ENCODE data around the gene NDFIP2.

The NDFIP2 gene

GRCh38 chr13:79538757-79539156, 57.8 kb downstream of the NDFIP2 start:
- Histone ChIP-seq H3K9me3 (ENCODE audit: control insufficient read depth, low read length) (no peaks in the 10 kb centered on the region), H3K4me1 (ENCODE audit: control insufficient read depth, insufficient read depth, low read length) (peaks cover 16% of the 10 kb centered on the region), H3K36me3 (ENCODE audit: control insufficient read depth, insufficient read depth, low read length, severe bottlenecking) (peaks cover 10% of the 10 kb centered on the region), H3K4me3 (ENCODE audit: low read length) (no peak overlapping the region), H3K9ac (ENCODE audit: low read length) (no peak overlapping the region), H3K27me3 (replicated peaks; ENCODE audit: control insufficient read depth, insufficient read depth, low read length) (no peaks in the 10 kb centered on the region)
- DNase-seq (ENCODE audit: low read depth): no peak

GRCh38 chr13:79540504-79540903, 59.5 kb downstream of the NDFIP2 start:
- H3K36me3 ChIP-seq (ENCODE audit: control insufficient read depth, insufficient read depth, low read length, severe bottlenecking): peaks cover 10% of the 10 kb centered on the region
- no peak for DNase-seq (ENCODE audit: low read depth)
- H3K4me1 ChIP-seq (ENCODE audit: control insufficient read depth, insufficient read depth, low read length): no peaks in the 10 kb centered on the region
- no peaks in the 10 kb centered on the region for H3K9me3 ChIP-seq (ENCODE audit: control insufficient read depth, low read length)
- H3K9ac ChIP-seq (ENCODE audit: low read length): no peak overlapping the region
- H3K27me3 ChIP-seq (replicated peaks; ENCODE audit: control insufficient read depth, insufficient read depth, low read length): no peaks in the 10 kb centered on the region
- no peak overlapping the region for H3K4me3 ChIP-seq (ENCODE audit: low read length)

DNA sequence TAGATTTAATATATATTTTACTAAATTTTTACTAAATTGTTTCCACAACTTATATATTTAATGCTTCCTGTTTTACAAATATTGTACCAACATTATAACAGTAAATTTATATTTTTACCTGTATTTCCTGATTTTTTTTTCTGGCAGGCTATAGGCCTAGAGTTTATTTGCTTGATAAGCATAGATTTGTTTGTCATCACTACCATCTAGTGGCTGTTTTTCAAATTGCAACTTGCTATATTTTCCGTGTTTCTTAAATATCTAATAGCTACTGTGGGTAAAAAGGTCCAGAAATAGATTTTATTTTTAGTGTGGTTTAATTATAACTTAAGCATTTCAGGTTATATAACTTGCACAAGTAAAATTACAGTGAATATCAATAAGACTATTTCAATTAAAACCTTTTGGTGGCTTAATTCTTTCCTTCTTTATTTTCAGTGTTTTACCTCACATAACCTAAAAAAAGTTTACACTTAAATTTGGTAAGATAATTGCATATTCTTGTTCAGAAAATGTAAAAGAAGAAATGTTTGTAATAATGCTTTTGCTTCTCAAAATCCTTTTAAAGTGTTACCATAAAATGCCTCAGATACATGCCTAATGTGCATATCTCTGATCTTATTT, 60.6 kb downstream of the NDFIP2 start:
- no peak overlapping the region for H3K4me3 ChIP-seq (ENCODE audit: low read length)
- DNase-seq (ENCODE audit: low read depth): peak; percentile 84

GRCh38 chr13:79543883-79544282, 62.9 kb downstream of the NDFIP2 start:
- Histone ChIP-seq H3K36me3 (ENCODE audit: control insufficient read depth, insufficient read depth, low read length, severe bottlenecking) (peaks cover 6% of the 10 kb centered on the region), H3K4me3 (ENCODE audit: low read length) (no peak overlapping the region), H3K4me1 (ENCODE audit: control insufficient read depth, insufficient read depth, low read length) (no peaks in the 10 kb centered on the region), H3K9ac (ENCODE audit: low read length) (no peak overlapping the region), H3K27me3 (replicated peaks; ENCODE audit: control insufficient read depth, insufficient read depth, low read length) (no peaks in the 10 kb centered on the region), H3K9me3 (ENCODE audit: control insufficient read depth, low read length) (no peaks in the 10 kb centered on the region)
- DNase-seq (ENCODE audit: low read depth): no peak

More for the DNA sequence above, 60.6 kb downstream of the NDFIP2 start:
- Histone ChIP-seq H3K4me1 (ENCODE audit: control insufficient read depth, insufficient read depth, low read length) (no peaks in the 10 kb centered on the region), H3K9me3 (ENCODE audit: control insufficient read depth, low read length) (no peaks in the 10 kb centered on the region), H3K9ac (ENCODE audit: low read length) (no peak overlapping the region), H3K27me3 (replicated peaks; ENCODE audit: control insufficient read depth, insufficient read depth, low read length) (no peaks in the 10 kb centered on the region), H3K36me3 (ENCODE audit: control insufficient read depth, insufficient read depth, low read length, severe bottlenecking) (peaks cover 10% of the 10 kb centered on the region)

DNA sequence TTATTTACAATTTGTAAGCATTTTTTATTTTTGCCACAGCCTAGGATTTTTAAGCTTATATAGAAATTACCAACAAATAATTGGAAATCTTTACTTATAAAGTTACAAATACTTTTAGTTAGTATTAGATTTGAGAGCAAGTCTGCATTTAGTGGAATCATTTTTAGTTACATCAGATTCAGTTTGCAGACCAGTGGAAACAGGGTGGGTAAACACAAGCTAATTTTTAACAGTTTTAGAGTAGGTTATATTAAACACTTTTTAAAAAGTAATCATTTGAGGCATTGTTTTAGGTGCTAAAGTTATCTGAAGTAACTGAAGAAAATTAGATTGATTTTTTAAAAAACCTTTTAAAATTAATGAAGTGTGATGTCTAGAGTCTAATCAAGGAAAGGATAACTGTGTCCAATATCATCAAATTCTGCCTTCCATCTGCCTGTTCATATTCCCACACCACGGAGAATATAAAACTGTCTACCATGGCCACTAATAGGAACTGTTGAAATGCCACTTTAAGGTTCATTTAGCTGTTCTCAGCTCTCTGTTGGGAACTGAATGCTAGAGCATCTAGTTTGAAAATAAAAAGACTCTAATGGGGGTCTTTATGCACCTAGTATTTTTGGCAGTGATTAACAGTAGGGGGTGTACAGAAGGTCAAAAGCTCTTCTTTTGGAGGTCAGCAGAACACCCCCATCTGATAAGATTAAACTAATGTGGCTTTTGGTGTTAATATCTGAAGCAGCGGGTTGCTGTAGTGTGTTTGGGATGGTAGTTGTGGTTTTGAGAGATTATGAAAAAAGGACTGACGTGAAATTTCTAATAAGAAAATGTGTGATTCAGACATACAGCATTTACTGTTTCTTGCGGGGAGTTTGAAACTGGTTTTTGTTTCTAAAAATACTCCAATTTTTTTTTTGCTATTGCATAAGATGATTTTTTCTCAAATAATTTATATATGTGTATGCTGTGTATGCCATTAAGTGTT, 66.5 kb downstream of the NDFIP2 start:
- H3K36me3 ChIP-seq (ENCODE audit: control insufficient read depth, insufficient read depth, low read length, severe bottlenecking): no peaks in the 10 kb centered on the region

DNA sequence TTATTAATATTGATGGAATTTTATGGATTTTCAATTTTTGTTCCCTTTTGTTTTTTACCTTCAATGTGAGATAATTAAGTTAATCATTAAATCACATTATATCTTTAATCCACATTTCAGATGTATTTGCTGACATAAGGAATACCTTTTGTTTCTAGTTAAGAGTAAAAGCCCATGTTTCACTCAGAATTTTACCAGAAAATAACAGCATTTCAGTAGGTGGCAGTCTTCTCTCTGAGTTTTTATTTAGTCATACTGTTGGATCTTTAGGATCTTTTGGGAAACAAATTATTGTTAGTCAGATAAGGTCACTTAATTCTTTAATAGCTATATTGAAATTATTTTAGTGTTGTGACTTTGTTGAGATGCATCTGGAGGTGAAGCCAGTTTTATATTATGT, 67.9 kb downstream of the NDFIP2 start:
- Histone ChIP-seq H3K4me3 (ENCODE audit: low read length) (no peak overlapping the region), H3K9ac (ENCODE audit: low read length) (peak overlapping the region; percentile 40), H3K9me3 (ENCODE audit: control insufficient read depth, low read length) (no peaks in the 10 kb centered on the region), H3K4me1 (ENCODE audit: control insufficient read depth, insufficient read depth, low read length) (peaks cover 10% of the 10 kb centered on the region), H3K27me3 (replicated peaks; ENCODE audit: control insufficient read depth, insufficient read depth, low read length) (no peaks in the 10 kb centered on the region), H3K36me3 (ENCODE audit: control insufficient read depth, insufficient read depth, low read length, severe bottlenecking) (no peaks in the 10 kb centered on the region)
- peak; percentile 57 for DNase-seq (ENCODE audit: low read depth)

More for the DNA sequence above, 66.5 kb downstream of the NDFIP2 start:
- Histone ChIP-seq H3K9me3 (ENCODE audit: control insufficient read depth, low read length) (no peaks in the 10 kb centered on the region), H3K4me3 (ENCODE audit: low read length) (no peak overlapping the region), H3K4me1 (ENCODE audit: control insufficient read depth, insufficient read depth, low read length) (peaks cover 10% of the 10 kb centered on the region), H3K27me3 (replicated peaks; ENCODE audit: control insufficient read depth, insufficient read depth, low read length) (no peaks in the 10 kb centered on the region), H3K9ac (ENCODE audit: low read length) (no peak overlapping the region)
- no peak for DNase-seq (ENCODE audit: low read depth)

DNA sequence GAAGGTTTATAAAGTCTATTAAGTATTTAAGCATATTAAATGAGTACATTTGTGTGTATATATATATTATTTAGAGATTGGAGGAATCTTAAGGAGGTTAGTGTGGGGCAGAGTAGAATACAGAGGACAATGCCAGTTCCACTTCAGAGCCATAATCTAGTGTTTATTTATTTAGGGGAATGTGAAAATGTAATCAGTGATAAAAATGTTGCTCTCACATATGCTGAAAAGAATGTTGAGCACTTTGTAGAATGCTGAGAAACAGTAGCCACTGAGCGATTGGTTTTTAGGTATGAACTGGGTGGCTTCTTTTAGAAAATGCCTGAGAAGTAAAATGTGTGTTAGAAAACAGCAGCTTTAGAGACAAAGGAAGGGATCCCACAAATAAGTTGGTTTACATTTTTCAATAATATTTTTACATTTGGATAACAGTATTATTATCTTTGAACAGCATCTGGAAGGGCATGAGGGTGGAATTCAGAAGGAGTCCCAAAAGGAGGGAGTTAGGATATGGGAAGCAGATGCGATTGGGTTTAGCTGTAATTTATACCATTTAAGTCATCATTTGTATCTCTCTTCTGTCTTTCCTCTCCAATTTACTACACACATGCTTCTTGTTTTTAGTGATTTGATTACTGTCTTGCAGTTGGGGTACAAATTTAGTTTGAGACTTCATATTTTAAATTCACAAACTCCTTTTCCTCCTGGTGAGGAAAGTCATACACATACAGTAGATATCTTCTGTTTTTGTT, 68.6 kb downstream of the NDFIP2 start:
- Histone ChIP-seq H3K9ac (ENCODE audit: low read length) (peak overlapping the region; percentile 40), H3K36me3 (ENCODE audit: control insufficient read depth, insufficient read depth, low read length, severe bottlenecking) (no peaks in the 10 kb centered on the region), H3K4me1 (ENCODE audit: control insufficient read depth, insufficient read depth, low read length) (peaks cover 10% of the 10 kb centered on the region), H3K27me3 (replicated peaks; ENCODE audit: control insufficient read depth, insufficient read depth, low read length) (no peaks in the 10 kb centered on the region), H3K9me3 (ENCODE audit: control insufficient read depth, low read length) (no peaks in the 10 kb centered on the region), H3K4me3 (ENCODE audit: low read length) (no peak overlapping the region)
- peak; percentile 43 for DNase-seq (ENCODE audit: low read depth)

DNA sequence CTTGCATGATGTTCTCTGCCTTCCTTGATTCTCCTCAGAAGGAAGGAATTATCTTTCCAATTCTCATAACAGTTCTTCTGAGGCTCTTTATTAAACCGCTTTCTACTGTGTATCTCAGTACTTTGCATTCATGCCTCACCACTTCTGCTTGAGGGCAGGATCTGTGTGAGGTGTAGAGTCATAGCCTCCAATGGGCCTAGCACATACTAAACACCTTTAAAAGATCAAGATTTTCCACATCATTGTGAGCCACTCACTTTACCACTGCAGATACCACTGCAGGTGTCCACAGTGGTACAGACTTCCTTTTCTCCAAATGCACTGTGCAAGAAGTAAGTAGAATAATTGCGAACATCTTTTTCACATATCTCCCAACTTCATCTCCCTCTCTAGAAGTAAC, 76.7 kb downstream of the NDFIP2 start:
- Histone ChIP-seq H3K27me3 (replicated peaks; ENCODE audit: control insufficient read depth, insufficient read depth, low read length) (no peaks in the 10 kb centered on the region), H3K4me1 (ENCODE audit: control insufficient read depth, insufficient read depth, low read length) (peaks cover 10% of the 10 kb centered on the region), H3K36me3 (ENCODE audit: control insufficient read depth, insufficient read depth, low read length, severe bottlenecking) (peaks cover 11% of the 10 kb centered on the region), H3K9ac (ENCODE audit: low read length) (no peak overlapping the region), H3K9me3 (ENCODE audit: control insufficient read depth, low read length) (peaks cover 32% of the 10 kb centered on the region), H3K4me3 (ENCODE audit: low read length) (no peak overlapping the region)
- DNase-seq (ENCODE audit: low read depth): no peak

DNA sequence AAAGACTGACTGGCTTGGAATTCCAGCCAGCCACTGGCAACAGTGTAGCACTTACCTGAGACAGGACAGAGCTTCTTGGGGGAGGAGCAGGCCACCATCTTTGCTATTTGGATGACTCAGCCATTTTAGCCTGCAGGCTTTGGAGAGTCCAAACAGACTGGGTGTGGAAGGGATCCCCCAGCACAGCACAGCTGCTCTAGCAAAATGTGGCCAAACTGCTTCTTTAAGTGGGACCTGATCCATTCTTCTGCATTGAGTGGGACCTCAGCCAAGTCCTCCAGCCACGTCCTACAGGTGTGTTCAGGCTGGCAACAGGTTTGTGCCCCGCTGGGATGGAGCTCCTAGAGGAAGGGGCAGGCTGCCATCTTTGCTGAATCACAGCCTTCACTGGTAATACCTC, 80.0 kb downstream of the NDFIP2 start:
- Histone ChIP-seq H3K4me3 (ENCODE audit: low read length) (no peak overlapping the region), H3K4me1 (ENCODE audit: control insufficient read depth, insufficient read depth, low read length) (no peaks in the 10 kb centered on the region), H3K9me3 (ENCODE audit: control insufficient read depth, low read length) (peaks cover 55% of the 10 kb centered on the region), H3K9ac (ENCODE audit: low read length) (no peak overlapping the region), H3K36me3 (ENCODE audit: control insufficient read depth, insufficient read depth, low read length, severe bottlenecking) (peaks cover 11% of the 10 kb centered on the region), H3K27me3 (replicated peaks; ENCODE audit: control insufficient read depth, insufficient read depth, low read length) (no peaks in the 10 kb centered on the region)
- no peak for DNase-seq (ENCODE audit: low read depth)

DNA sequence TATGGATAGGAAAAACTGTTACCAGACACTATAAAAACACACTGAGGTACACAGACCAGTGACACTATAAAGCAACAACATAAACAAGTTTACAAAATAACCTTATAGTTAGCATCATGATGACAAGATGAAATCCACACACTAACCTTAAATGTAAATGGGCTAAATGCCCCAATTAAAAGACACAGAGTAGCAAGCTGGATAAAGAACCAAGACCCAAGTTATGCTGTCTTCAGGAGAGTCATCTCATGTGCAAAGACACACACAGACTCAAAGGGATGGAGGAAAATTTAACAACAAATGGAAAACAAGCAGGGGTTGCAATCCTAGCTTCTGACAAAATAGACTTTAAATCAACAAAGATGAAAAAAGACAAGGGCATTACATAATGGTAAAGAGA, 81.6 kb downstream of the NDFIP2 start:
- no peak overlapping the region for H3K4me3 ChIP-seq (ENCODE audit: low read length)
- DNase-seq (ENCODE audit: low read depth): no peak
- H3K36me3 ChIP-seq (ENCODE audit: control insufficient read depth, insufficient read depth, low read length, severe bottlenecking): peaks cover 11% of the 10 kb centered on the region
- no peaks in the 10 kb centered on the region for H3K27me3 ChIP-seq (replicated peaks; ENCODE audit: control insufficient read depth, insufficient read depth, low read length)
- H3K9me3 ChIP-seq (ENCODE audit: control insufficient read depth, low read length): peaks cover 59% of the 10 kb centered on the region
- H3K4me1 ChIP-seq (ENCODE audit: control insufficient read depth, insufficient read depth, low read length): no peaks in the 10 kb centered on the region
- H3K9ac ChIP-seq (ENCODE audit: low read length): no peak overlapping the region

- H3K4me1 ChIP-seq (ENCODE audit: control insufficient read depth, insufficient read depth, low read length): no peaks in the 10 kb centered on the region
- no peaks in the 10 kb centered on the region for H3K36me3 ChIP-seq (ENCODE audit: control insufficient read depth, insufficient read depth, low read length, severe bottlenecking)
- no peaks in the 10 kb centered on the region for H3K27me3 ChIP-seq (replicated peaks; ENCODE audit: control insufficient read depth, insufficient read depth, low read length)
- H3K4me3 ChIP-seq (ENCODE audit: low read length): no peak overlapping the region
- no peak for DNase-seq (ENCODE audit: low read depth)
- H3K9ac ChIP-seq (ENCODE audit: low read length): no peak overlapping the region
- peaks cover 43% of the 10 kb centered on the region for H3K9me3 ChIP-seq (ENCODE audit: control insufficient read depth, low read length)
Measured at GRCh38 chr13:79566118-79566517, 85.2 kb downstream of the NDFIP2 start.
